ELR (cell line): ENCODE data around the gene SLC38A1.

Experiments
- DNase-seq: peaks from one replicate; pipeline ENCODE4 v3.0.0-alpha.2; 2015; ENCODE audit warnings: low read depth

Gene SLC38A1

GRCh38 chr12:46133751-46134150, 135.1 kb downstream of the SLC38A1 start:
- DNase-seq = no peak
